Osteoblast (primary cell): ENCODE results near the gene PTPRN2. TPM values are rescaled to one million over a fixed set of nuclear protein-coding genes. Genes with fewer than 3 reads are reported as not detected.

Experiments used
- DNase-seq: peaks from one replicate; pipeline ENCODE4 v3.0.0; 2011; ENCODE audit warnings: low spot score, mixed read lengths; ENCODE audit not compliant: insufficient read length; ENCODE audit errors: missing footprints
- H2AFZ ChIP-seq: 2 replicates; pipeline ENCODE4 v1.6.0; 2011; ENCODE audit warnings: mild to moderate bottlenecking, low read length
- H3K27ac ChIP-seq: 2 replicates; pipeline ENCODE4 v1.5.1; 2011; ENCODE audit warnings: mild to moderate bottlenecking, low read depth, low read length, moderate library complexity
- H3K27me3 ChIP-seq: 2 replicates; pipeline ENCODE4 v1.6.0; 2012; ENCODE audit warnings: mild to moderate bottlenecking, control low read depth, inconsistent platforms, low read length, moderate library complexity; ENCODE audit not compliant: insufficient read depth
- H3K36me3 ChIP-seq: 2 replicates; pipeline ENCODE4 v1.5.1; 2011; ENCODE audit warnings: mild to moderate bottlenecking, low read length, control low read depth, moderate library complexity; ENCODE audit not compliant: insufficient read depth
- H3K4me1 ChIP-seq: 2 replicates; pipeline ENCODE4 v1.5.1; 2011; ENCODE audit warnings: mild to moderate bottlenecking, low read length, control low read depth, moderate library complexity; ENCODE audit not compliant: insufficient read depth
- H3K4me2 ChIP-seq: 2 replicates; pipeline ENCODE4 v1.6.0; 2011; ENCODE audit warnings: mild to moderate bottlenecking, low read length; ENCODE audit not compliant: insufficient read depth
- H3K4me3 ChIP-seq: fragments of 200-600 bp; sonication (generic); 3 replicates; pipeline ENCODE4 v1.5.1; 2012; ENCODE audit warnings: mild to moderate bottlenecking, low read length, inconsistent platforms; ENCODE audit not compliant: insufficient read depth
- H3K79me2 ChIP-seq: 2 replicates; pipeline ENCODE4 v1.6.0; 2012; ENCODE audit warnings: mild to moderate bottlenecking, low read length, control low read depth, inconsistent platforms; ENCODE audit not compliant: insufficient read depth
- H3K9me3 ChIP-seq: 2 replicates; pipeline ENCODE4 v1.5.1; 2011; ENCODE audit warnings: low read depth, low read length, control low read depth
- H4K20me1 ChIP-seq: 2 replicates; pipeline ENCODE4 v1.6.0; 2012; ENCODE audit warnings: mild to moderate bottlenecking, low read length, control low read depth; ENCODE audit not compliant: insufficient read depth
- total RNA-seq: library from RNA; depleted of rRNA; stranded (reverse); fragments of >200 nt; gene quantifications from 2 replicates; pipeline ENCODE4 v1.2.3, GENCODE V29; 2012
- TF ChIP-seq, protein P1 (sequence below): IDR thresholded peaks from 2 replicates; pipeline ENCODE4 v1.5.1; 2011; ENCODE audit warnings: mild to moderate bottlenecking, low read depth, low read length, moderate library complexity; ENCODE audit errors: extremely low read depth

The PTPRN2 gene
- total RNA-seq, 1 donor: 0.36 TPM

- Histone ChIP-seq H3K9me3 (no peaks in the 10 kb centered on the region), H3K27me3 (no peaks in the 10 kb centered on the region), H3K27ac (no peak overlapping the region), H3K36me3 (no peaks in the 10 kb centered on the region), H2AFZ (no peak overlapping the region), H3K4me1 (no peaks in the 10 kb centered on the region), H4K20me1 (no peaks in the 10 kb centered on the region), H3K4me3 (no peak overlapping the region), H3K79me2 (no peaks in the 10 kb centered on the region), H3K4me2 (no peak overlapping the region)
- DNase-seq: no peak
- TF ChIP-seq, protein P1, sequence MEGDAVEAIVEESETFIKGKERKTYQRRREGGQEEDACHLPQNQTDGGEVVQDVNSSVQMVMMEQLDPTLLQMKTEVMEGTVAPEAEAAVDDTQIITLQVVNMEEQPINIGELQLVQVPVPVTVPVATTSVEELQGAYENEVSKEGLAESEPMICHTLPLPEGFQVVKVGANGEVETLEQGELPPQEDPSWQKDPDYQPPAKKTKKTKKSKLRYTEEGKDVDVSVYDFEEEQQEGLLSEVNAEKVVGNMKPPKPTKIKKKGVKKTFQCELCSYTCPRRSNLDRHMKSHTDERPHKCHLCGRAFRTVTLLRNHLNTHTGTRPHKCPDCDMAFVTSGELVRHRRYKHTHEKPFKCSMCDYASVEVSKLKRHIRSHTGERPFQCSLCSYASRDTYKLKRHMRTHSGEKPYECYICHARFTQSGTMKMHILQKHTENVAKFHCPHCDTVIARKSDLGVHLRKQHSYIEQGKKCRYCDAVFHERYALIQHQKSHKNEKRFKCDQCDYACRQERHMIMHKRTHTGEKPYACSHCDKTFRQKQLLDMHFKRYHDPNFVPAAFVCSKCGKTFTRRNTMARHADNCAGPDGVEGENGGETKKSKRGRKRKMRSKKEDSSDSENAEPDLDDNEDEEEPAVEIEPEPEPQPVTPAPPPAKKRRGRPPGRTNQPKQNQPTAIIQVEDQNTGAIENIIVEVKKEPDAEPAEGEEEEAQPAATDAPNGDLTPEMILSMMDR: no peak
These were observed 985.0 kb downstream of the PTPRN2 start for GRCh38 chr7:157602581-157602980.

- Histone ChIP-seq H3K27me3 (no peaks in the 10 kb centered on the region), H3K79me2 (no peaks in the 10 kb centered on the region), H2AFZ (no peak overlapping the region), H3K9me3 (no peaks in the 10 kb centered on the region), H3K4me2 (no peak overlapping the region), H3K36me3 (no peaks in the 10 kb centered on the region), H3K4me3 (no peak overlapping the region), H3K4me1 (no peaks in the 10 kb centered on the region), H3K27ac (no peak overlapping the region), H4K20me1 (no peaks in the 10 kb centered on the region)
- no peak for DNase-seq
- TF ChIP-seq, protein P1: no peak
These were observed 985.5 kb downstream of the PTPRN2 start for GRCh38 chr7:157602156-157602555.

DNA sequence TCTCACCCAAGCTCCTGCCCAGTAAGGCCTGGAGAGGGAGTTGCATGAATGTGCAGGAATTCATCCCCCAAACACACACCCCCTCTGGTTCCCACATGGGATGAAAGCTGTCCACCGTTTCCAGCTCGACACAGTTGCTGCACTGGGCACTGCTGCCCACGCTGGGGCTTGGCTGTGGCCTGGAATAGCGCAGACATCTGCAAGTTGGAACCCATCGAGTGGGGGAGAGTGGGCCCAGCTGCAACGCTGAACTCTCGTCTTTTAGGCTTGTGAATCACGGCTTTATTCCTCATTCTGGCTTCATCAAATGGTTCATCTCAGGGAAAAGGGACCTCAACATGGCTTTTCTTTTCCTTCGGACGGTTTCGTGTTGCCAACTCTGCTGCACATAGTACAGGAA is 986.1 kb downstream of the PTPRN2 start:
- no peaks in the 10 kb centered on the region for H3K4me1 ChIP-seq
- no peak overlapping the region for H3K4me3 ChIP-seq
- DNase-seq: no peak
- no peaks in the 10 kb centered on the region for H3K27me3 ChIP-seq
- H2AFZ ChIP-seq: no peak overlapping the region
- no peaks in the 10 kb centered on the region for H3K36me3 ChIP-seq
- no peaks in the 10 kb centered on the region for H3K79me2 ChIP-seq
- TF ChIP-seq, protein P1: no peak
- H3K4me2 ChIP-seq: no peak overlapping the region
- H4K20me1 ChIP-seq: no peaks in the 10 kb centered on the region
- H3K27ac ChIP-seq: no peak overlapping the region
- no peaks in the 10 kb centered on the region for H3K9me3 ChIP-seq

DNA sequence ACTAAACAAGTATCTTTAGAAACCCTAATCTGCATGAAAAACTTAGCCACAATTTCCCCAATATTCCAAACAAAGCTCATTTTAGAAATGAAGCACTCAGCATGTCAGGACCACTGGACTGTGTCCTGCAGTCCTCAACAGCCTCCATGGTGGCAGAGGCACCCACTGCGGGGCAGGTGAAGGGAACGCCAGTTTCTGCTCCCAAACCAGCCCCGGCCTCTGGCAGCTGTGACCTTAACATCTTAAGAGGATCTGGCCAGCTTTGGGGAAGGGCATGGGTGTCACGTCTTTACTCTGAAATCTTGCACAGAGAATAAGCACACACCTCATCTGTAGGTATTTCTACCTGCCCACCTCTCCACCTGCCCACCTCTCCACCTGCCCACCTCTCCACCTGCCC is 988.1 kb downstream of the PTPRN2 start:
- Histone ChIP-seq H3K9me3 (no peaks in the 10 kb centered on the region), H3K27ac (no peak overlapping the region), H3K4me3 (no peak overlapping the region), H3K4me1 (no peaks in the 10 kb centered on the region), H4K20me1 (no peaks in the 10 kb centered on the region), H3K79me2 (no peaks in the 10 kb centered on the region), H3K27me3 (no peaks in the 10 kb centered on the region), H3K4me2 (no peak overlapping the region), H2AFZ (no peak overlapping the region), H3K36me3 (no peaks in the 10 kb centered on the region)
- no peak for DNase-seq
- TF ChIP-seq, protein P1: no peak
